ENCODE measurements around the gene KCNJ1.

Gene KCNJ1

GRCh38 chr11:128888034-128888985 is 21.2 kb upstream of the KCNJ1 start:
- no peak for DNase-seq (ENCODE audit: extremely low read depth, low read depth)
- no peak for TF ChIP-seq CTCF (IDR thresholded peaks at IDR 0.05; ENCODE audit: low read depth, low read length)

DNA sequence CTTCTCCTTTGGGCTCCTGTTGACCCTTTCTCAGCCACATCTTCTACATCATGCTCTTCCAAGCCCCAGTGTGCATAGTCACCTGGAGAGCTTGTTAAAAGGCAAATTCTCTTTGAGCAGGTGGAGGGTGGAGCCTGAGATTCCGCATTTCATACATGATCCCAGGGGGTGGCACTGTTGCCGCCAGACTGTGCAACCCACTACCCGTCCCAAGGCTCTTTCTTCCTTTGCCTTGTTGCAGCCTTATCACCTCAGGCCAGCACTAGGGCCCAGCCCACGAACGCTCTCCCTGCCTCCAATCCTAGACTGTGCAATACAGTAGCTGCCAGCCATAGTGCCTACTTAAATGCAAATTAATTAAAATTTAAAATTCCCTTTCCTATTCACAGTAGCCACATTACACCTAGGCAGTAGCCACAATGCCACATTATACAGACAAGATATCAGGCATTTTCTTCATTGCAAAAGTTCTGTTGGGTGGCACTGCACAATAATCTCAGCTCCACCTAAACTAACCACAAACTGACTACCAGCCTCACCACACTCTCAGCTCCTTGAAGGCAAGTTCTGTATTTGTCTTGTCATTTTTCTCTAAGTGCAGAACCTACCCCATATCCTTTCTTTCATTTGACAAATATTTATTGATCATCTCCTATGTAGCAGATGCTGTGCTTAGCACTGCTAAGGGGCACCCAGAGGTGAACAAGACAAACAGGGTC is 19.5 kb upstream of the KCNJ1 start:
- no peak for TF ChIP-seq CTCF (IDR thresholded peaks at IDR 0.05; ENCODE audit: low read depth, low read length)
- DNase-seq (ENCODE audit: extremely low read depth, low read depth) = no peak

GRCh38 chr11:128884703-128885338 is 17.7 kb upstream of the KCNJ1 start:
- TF ChIP-seq CTCF (IDR thresholded peaks at IDR 0.05; ENCODE audit: low read depth, low read length) = peak; percentile 72

GRCh38 chr11:128884054-128884453 is 17.0 kb upstream of the KCNJ1 start:
- DNase-seq (ENCODE audit: extremely low read depth, low read depth) = no peak
- TF ChIP-seq CTCF (IDR thresholded peaks at IDR 0.05; ENCODE audit: low read depth, low read length) = no peak; the same call in 1 of the 2 replicates

More at GRCh38 chr11:128884703-128885338, 17.7 kb upstream of the KCNJ1 start:
- DNase-seq (ENCODE audit: extremely low read depth, low read depth) = no peak

GRCh38 chr11:128882451-128882850 is 15.4 kb upstream of the KCNJ1 start:
- TF ChIP-seq CTCF (IDR thresholded peaks at IDR 0.05; ENCODE audit: low read depth, low read length) = no peak
- no peak for DNase-seq (ENCODE audit: extremely low read depth, low read depth)

- TF ChIP-seq CTCF (IDR thresholded peaks at IDR 0.05; ENCODE audit: low read depth, low read length) = no peak
- no peak for DNase-seq (ENCODE audit: extremely low read depth, low read depth)
Observed at GRCh38 chr11:128881221-128881620, 14.1 kb upstream of the KCNJ1 start.

Measured in AG09319 (cell line).